ENCODE measurements around the gene DCP1B.
"Not testable (repeated sequence)": the region's sequence is repeated elsewhere in the genome, so short reads cannot be mapped to it uniquely, and the experiment has no call there.

DCP1B gene

GRCh38 chr12:1974812-1975211, 29.4 kb downstream of the DCP1B start:
- no peak for DNase-seq

DNA sequence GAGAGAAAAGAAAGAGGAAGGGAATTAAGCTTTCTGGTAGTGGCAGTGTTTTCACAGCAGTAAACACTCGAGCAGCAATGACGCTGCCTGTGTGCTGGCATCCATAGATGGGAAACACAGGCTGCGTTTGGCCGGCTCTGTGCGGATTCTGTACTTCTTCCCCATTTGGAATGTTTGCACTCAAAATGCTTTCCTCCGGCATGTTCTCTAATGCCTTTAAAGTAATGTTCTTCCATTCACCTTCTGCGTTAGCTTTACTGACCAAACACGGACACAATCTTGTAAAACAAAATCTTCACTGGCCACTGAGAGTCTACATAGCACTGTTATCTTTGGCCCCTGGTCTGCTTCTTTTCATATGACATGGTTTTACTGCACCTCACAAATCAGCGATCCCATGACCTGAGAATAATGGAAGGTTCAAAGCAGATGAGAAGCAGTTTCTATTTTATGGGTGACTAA, 31.4 kb downstream of the DCP1B start:
- no peak for DNase-seq

DNA sequence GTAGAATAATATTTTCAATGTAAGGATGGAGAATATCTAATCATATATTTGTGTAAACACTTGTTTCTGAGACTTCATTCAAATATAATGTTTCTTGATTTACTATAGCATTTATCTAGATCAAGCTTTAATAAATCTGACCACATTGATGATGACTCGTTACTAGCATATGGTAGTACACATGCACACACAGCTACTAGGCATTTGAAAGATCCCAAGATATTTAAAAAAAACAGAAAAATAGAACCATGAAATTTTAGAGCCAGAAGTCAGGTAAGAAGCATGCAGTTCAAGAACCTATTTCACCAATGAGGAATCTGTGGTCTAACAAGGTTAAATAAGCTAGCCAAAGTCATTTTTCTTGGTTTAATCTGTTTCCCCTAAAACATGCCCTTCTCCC, 32.0 kb downstream of the DCP1B start:
- no peak for DNase-seq

DNA sequence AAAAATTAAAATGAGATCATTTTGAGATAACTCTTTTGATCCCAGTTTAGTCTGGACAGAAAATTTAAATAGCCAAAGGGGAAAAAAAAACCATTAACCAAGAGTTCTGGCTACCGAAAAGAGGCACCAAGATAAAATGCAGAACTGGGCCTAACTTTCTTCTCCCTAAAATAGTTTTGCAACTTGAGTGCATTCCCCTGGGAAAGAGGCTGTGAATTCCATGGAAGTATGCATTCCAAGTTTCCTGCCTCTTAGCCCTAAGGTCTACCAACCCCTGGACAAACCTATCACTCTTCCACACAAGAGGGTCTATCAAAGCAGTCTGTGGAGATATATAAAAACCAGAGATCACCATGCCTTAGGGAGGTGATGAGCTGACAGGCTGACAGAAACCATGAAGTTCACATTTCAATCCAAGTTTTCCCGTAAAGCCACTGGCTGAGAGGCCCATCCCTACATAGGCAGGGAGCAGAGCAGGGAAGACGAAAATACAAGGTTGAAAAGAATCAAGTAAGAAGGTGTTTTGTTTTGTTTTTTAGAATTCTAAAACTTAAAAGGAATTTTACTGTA, 33.8 kb downstream of the DCP1B start:
- DNase-seq: no peak

DNA sequence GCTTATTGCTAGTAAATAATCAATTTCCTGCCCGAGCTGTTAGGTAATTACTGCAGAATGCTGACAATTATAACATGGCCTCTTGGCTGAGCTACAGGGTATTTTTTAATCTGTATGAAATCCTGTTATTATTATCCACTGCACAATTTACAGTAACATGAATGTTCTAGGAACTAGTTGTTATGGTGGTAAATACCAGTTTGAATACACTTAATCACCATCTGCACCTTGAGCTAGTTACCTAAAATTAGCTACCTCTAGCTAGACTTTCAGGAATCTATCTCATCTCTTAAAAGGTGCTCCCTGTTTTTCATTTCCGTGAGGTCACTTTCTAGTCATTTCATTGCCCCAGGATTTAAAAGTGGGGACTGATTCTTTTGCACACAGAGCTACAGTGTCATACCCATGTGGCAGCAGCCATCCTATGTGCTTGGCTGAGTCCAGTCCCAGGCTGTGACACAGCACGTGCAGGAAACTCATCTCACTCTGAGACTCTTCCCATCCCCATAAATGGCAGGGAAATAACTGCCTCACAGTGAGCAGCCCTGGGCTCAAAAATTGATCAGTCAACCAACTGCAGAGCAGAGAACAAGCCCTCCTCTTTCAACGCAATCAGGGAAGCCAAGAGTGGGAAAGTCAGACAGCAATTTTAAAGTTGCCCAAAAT, 37.6 kb downstream of the DCP1B start:
- no peak for DNase-seq

DNA sequence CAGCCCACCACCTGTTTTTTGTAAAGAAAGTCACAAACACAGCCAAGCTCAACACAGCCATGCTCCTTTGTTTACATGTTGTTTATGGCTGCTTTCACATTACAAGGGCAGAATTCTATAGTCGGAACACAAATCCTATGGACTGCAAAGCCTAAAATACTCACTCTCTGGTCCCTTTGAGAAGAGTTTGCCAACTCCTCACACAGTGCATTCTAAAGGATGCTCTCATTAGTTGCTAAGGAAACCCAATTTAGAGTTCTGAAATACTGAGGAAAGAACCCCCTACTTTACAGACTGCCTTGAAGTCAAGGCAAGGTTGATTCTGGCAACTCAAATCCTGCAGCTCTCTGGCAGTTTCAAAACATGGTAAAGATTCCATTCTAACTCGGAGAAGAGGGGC, 38.3 kb downstream of the DCP1B start:
- no peak for DNase-seq

- DNase-seq: no peak
These were observed 41.9 kb downstream of the DCP1B start for GRCh38 chr12:1962051-1963020.

- no peak for DNase-seq
These were observed 47.5 kb downstream of the DCP1B start for GRCh38 chr12:1956716-1957115.

DNA sequence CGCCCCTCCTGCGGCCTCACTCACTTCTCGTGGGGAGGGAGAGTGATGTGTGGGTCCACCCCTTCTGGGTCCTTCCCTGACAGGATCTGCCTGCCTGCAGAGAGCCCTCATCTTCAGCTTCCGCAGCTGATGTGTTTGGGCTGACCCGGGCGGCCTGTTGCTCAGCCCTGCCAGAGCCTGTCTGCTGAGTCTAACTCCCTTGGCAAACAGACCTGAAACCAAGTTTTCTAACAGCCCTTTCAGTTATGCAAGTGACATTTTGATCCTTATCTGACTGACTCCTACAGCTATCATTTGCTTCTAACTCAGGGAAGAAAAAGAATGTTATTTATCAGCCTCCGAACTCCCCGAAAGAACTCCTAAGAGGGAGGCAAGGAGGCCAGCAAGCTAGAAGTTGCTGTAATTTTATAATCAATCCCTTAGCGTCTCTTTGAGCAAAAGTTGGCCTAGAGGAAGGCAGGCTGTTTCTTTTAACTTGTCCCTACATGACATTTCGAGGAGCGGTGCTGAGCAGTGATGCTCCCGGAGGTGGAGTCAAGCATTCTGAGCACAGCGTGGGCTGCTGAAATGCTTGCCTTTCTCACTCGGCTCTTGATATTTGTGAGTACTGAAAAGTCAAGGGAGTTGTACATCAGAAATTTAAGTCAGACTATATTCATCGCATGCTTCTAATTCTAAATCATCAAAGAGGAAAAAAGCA, 54.3 kb downstream of the DCP1B start:
- DNase-seq: no peak

- no peak for DNase-seq
These were observed 55.4 kb downstream of the DCP1B start for GRCh38 chr12:1948883-1949282.

DNA sequence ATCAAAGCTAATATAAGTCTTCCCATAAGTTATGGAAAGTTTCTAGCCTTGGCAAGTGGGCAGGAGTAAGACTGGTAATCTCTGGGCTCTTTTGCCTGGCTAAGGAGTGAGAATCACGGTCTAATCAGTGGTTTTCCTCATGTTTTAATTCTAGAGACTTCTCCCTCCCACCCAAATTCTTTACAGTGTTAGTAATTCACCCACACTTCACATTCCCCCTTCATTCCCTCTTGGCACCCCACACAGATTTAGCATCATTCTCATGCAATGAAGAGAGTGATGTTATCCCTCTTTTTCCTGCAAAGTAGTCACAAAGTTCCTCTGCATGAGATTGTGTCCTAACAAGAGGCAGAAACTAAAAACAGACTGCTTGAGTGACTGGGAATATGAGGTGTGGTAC, 57.2 kb downstream of the DCP1B start:
- DNase-seq: no peak

- no peak for DNase-seq
These were observed 58.0 kb downstream of the DCP1B start for GRCh38 chr12:1946296-1946695.

DNA sequence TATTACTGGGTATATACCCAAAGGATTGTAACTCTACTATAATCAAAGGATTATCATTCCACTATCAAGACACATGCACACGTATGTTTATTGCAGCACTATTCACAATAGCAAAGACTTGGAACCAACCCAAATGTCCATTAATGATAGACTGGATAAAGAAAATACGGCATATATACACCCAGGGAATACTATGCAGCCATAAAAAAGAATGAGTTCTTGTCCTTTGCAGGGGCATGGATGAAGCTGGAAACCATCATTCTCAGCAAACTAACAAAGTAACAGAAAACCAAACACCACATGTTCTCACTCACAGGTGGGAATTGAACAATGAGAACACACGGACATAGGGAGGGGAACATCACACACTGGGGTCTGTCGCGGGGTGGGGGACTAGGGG, 58.8 kb downstream of the DCP1B start:
- DNase-seq: not testable (repeated sequence)

- peak; percentile 56 for DNase-seq
These were observed 64.3 kb downstream of the DCP1B start for GRCh38 chr12:1939801-1940607.

GRCh38 chr12:1939331-1939730, 64.9 kb downstream of the DCP1B start:
- no peak for DNase-seq

DNA sequence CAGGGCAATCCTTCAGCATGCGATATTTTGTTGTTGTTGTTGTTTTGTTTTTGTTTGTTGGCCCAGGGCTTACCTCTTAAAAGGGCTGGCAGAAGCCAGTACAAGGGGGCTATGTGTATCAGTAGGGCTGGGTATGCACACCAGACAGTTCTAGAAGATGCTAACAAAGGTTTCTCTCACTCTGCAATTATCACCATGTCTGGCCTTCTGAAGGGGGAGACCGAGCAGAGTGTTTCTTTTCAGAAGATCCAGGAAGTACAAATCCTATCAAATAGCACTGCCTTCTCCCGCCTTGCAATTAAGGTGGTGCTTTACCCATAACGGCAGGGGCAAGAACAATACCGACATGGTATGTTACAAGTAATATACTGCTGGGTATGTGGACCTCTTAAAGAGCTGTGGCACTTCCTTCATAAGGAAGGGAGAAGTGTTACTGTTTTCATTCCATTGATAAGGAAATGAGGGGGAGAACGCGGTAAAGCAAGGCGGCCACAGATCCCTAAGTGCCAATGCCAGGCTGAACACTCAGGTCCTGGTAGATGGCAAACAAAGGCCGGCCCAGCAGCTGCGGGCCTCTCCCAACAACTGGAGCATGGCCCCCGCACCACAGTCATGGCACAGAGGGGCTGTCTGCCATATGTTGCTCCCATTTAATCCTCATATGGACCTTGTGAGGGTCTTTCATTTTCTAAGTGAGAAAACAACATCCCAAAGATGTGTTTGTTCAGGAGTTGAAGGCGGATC, 66.6 kb downstream of the DCP1B start:
- DNase-seq: no peak

GRCh38 chr12:1936406-1937320, 67.6 kb downstream of the DCP1B start:
- peak; percentile 74 for DNase-seq

DNA sequence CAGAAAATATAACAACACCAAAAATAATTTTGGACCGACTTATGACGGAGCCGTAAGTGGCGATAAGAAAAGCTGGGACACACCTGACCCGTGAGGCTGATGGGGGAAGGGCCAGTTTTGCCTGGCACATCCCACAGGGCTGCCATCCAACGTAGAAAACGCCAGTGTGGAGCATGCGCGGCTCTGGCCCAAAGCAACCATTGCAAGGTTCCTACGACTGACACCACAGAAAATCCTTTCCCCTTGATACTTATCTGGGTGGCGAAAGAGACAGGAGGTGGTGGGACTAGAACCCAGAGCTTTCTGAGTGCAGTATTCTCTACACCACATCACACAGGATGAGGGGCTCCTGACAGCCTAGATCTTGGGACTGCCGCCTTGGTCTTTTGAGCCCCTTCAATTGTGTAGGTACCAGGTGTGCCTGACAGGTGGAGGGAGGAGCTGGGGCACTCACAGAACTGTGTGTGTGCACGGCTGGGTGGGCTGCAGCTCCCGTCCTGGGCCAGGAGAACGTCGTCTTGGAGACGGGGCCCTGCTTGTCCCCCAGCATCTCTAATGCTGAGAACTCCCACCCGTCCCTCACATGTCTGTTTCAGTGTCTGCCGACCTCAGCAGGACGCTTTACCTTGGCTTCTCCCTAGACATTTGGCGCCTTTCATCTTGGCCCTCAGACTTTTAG, 68.4 kb downstream of the DCP1B start:
- DNase-seq: no peak

GRCh38 chr12:1935242-1935641, 69.0 kb downstream of the DCP1B start:
- DNase-seq: no peak

GRCh38 chr12:1934831-1935230, 69.4 kb downstream of the DCP1B start:
- DNase-seq: no peak
